GM21737 (cell line): ENCODE measurements around the gene SPG21.
"Not testable (repeated sequence)": the region's sequence is repeated elsewhere in the genome, so short reads cannot be mapped to it uniquely, and the experiment has no call there.

Experiments used
- ATAC-seq: cut with Tn5 transposase; IDR thresholded peaks from one replicate; pipeline ENCODE4 v1.9.1; 2021; ENCODE audit warnings: mild to moderate bottlenecking, moderate library complexity; ENCODE audit not compliant: unreplicated experiment

Gene SPG21

GRCh38 chr15:64989416-64990167 is at the start of gene SPG21:
SPG21 (minus strand) TSS chr15:64989914; CDS start chr15:64983569, 6,345 bp downstream.
- peak; percentile 92 for ATAC-seq

- ATAC-seq = no peak
Observed at GRCh38 chr15:65038836-65039235, 49.1 kb upstream of the SPG21 start.

- ATAC-seq = no peak
Observed at GRCh38 chr15:65038428-65038827, 48.7 kb upstream of the SPG21 start.

GRCh38 chr15:65037309-65037708 is 47.6 kb upstream of the SPG21 start:
- ATAC-seq = no peak

- no peak for ATAC-seq
Observed at GRCh38 chr15:65034719-65035118, 45.0 kb upstream of the SPG21 start.

- no peak for ATAC-seq
Observed at GRCh38 chr15:65033659-65034269, 44.0 kb upstream of the SPG21 start.

- ATAC-seq = no peak
Observed at GRCh38 chr15:65032801-65033537, 43.3 kb upstream of the SPG21 start.

- ATAC-seq = no peak
Observed at GRCh38 chr15:65029736-65030208, 40.1 kb upstream of the SPG21 start.

GRCh38 chr15:65028921-65029735 is 39.4 kb upstream of the SPG21 start, which contains the start of gene MTFMT:
MTFMT (minus strand) TSS chr15:65029639; CDS start chr15:65029613, 26 bp downstream.
- ATAC-seq = peak; percentile 78

GRCh38 chr15:65028338-65028737 is 38.6 kb upstream of the SPG21 start:
- no peak for ATAC-seq

- ATAC-seq = no peak
Observed at GRCh38 chr15:65027593-65027992, 37.9 kb upstream of the SPG21 start.

GRCh38 chr15:65026756-65027155 is 37.0 kb upstream of the SPG21 start:
- no peak for ATAC-seq

- ATAC-seq = no peak
Observed at GRCh38 chr15:65021488-65021887, 31.8 kb upstream of the SPG21 start.

- no peak for ATAC-seq
Observed at GRCh38 chr15:65020419-65020818, 30.7 kb upstream of the SPG21 start.

GRCh38 chr15:65011198-65011597 is 21.5 kb upstream of the SPG21 start:
- not testable (repeated sequence) for ATAC-seq

GRCh38 chr15:65008983-65009382 is 19.3 kb upstream of the SPG21 start:
- no peak for ATAC-seq

GRCh38 chr15:65006876-65007275 is 17.2 kb upstream of the SPG21 start:
- no peak for ATAC-seq

GRCh38 chr15:65004993-65005392 is 15.3 kb upstream of the SPG21 start:
- ATAC-seq = no peak

- ATAC-seq = no peak
Observed at GRCh38 chr15:64997745-64998375, 8.1 kb upstream of the SPG21 start.

- ATAC-seq = no peak
Observed at GRCh38 chr15:64997066-64997465, 7.4 kb upstream of the SPG21 start.
